Purkinje cell (primary cell): ENCODE data around the gene PISD. TPM values are rescaled to one million over a fixed set of nuclear protein-coding genes. Genes with fewer than 3 reads are reported as not detected.

Experiments
- polyA plus RNA-seq: library from polyadenylated mRNA; unstranded; fragments of >200 nt; fragmentation: Nextera tagmentation; gene quantifications from 2 replicates; pipeline ENCODE4 v1.2.1, GENCODE V29; 2014

The PISD gene
- polyA plus RNA-seq: 19.7 and 24.9 TPM in 2 replicates

DNA sequence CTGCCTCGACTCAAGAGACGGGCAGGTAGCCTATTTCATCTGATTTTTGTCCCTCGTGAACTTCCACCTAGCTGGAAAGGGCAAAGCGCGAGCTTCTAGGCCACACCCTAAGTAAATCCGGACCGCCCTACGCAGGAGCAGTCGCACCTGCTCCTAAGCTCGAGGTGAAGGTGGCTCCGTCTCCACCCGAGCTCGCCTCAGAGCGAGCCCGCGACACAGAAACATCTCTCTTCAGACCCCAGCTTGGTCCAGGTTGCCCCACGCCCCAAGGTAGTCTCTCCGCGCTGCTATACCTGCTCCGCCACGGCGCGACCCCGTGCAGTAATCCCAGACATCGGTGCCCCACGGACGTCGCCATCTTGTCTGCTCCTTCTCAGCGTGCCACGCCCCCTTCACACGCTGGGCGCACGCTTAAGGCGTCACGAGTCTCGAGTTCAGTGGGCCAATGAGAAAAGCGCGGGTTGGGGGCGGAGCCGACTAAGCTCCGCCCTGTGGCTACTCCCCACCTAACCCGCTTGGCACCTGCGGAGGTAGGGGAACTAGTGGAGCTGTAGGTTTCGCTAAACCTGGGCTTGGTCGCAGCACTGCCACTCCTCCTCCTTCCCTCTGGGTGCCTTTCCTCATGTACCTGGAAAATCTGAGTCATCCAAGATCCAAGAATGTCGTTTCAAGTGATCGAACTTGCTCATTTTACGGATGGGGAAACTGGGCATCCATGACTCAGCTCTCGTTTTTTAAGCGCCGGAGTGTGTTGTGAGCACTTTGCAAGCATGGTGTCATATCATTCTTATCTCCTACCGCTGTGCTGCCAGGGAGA lies at the start of gene PISD:
TSS of gene PISD (minus strand) at position 365 of the 817 bp plus-strand sequence. CDS start at position 358, 7 bp downstream.

Other genes with a start within 250 kb of the PISD start
- 12.3 and 16.2 TPM in 2 replicates for gene EIF4ENIF1, start 172.4 kb downstream of the PISD start, polyA plus RNA-seq
- gene SFI1, start 165.7 kb downstream of the PISD start, polyA plus RNA-seq: 2.9 and 4.0 TPM in 2 replicates
- 10.4 and 19.3 TPM in 2 replicates for gene PRR14L, start 87.9 kb upstream of the PISD start, polyA plus RNA-seq
- 23.1 and 40.7 TPM in 2 replicates for gene DEPDC5, start 91.8 kb upstream of the PISD start, polyA plus RNA-seq